GM12878 (cell line): ENCODE data around the gene RYK. TPM values are rescaled to one million over a fixed set of nuclear protein-coding genes. Genes with fewer than 3 reads are reported as not detected.

Source experiments
- ATAC-seq: fragments of 200-7000 bp; cut with Tn5 transposase; 3 replicates; pipeline ENCODE4 v1.9.1; 2020; ENCODE audit warnings: mild to moderate bottlenecking, moderate library complexity
- BruUV-seq: library from RNA; stranded (reverse); fragments of 400-500 nt; replicated peaks from 2 replicates; lab custom pipeline; 2021; lab: Mats Ljungman, UMichigan
- CTCF ChIA-PET: fragments of 300-600 bp; sonication (Branson Sonifier 250); formaldehyde crosslinking; extraction: SDS; loops from one replicate; lab custom pipeline; 2021; ENCODE audit warnings: inconsistent platforms; lab: Yijun Ruan, JAX
- POLR2A ChIA-PET: fragments of 350-600 bp; formaldehyde crosslinking; extraction: SDS; loops from one replicate; lab custom pipeline; 2021; ENCODE audit warnings: inconsistent platforms; lab: Charles Lee
- RAD21 ChIA-PET: fragments of 300-600 bp; sonication (Branson Sonifier 250); formaldehyde crosslinking; loops from one replicate; lab custom pipeline; 2023; ENCODE audit warnings: antibody characterized with exemption; ENCODE audit not compliant: unreplicated experiment; lab: Charles Lee
- SMC1A ChIA-PET: fragments of 300-600 bp; sonication (Branson Sonifier 250); formaldehyde crosslinking; loops from one replicate; lab custom pipeline; 2023; ENCODE audit not compliant: unreplicated experiment, uncharacterized antibody; lab: Charles Lee
- DNase-seq: peaks from one replicate; pipeline ENCODE4 v3.0.0-alpha.2; 2011; ENCODE audit warnings: low read depth, low spot score
- FAIRE-seq: peaks from 3 replicates; lab custom pipeline; 2011; peaks lifted over from hg19 to GRCh38; lab: Jason Lieb, UNC
- H2AFZ ChIP-seq: 2 replicates; pipeline ENCODE4 v1.6.0; 2011; ENCODE audit warnings: low read depth, low read length, control low read depth; ENCODE audit not compliant: control insufficient read depth
- H3K27ac ChIP-seq: 2 replicates; pipeline ENCODE4 v1.5.1; 2011; ENCODE audit warnings: control low read depth; ENCODE audit not compliant: control insufficient read depth, insufficient read depth
- H3K27me3 ChIP-seq, 2 experiments: replicated peaks in 1 of 2; 2 replicates each; pipeline versions ENCODE4 v1.6.0 to v1.6.1; 2011; ENCODE audit warnings: low read length in 1 of 2; ENCODE audit not compliant: control insufficient read depth in 2 of 2, insufficient read depth in 2 of 2
- H3K36me3 ChIP-seq, 2 experiments: 2 replicates each; pipeline ENCODE4 v1.5.1; 2011; ENCODE audit warnings: low read length in 1 of 2; ENCODE audit not compliant: control insufficient read depth in 2 of 2, insufficient read depth in 2 of 2
- H3K4me1 ChIP-seq: 2 replicates; pipeline ENCODE4 v1.6.1; 2011; ENCODE audit warnings: mild to moderate bottlenecking, low read length, moderate library complexity, mixed read lengths; ENCODE audit not compliant: control insufficient read depth, insufficient read depth
- H3K4me2 ChIP-seq: 2 replicates; pipeline ENCODE4 v1.6.0; 2011; ENCODE audit warnings: control low read depth; ENCODE audit not compliant: control insufficient read depth, insufficient read depth
- H3K4me3 ChIP-seq: fragments of 200-600 bp; sonication (generic); 2 replicates; pipeline ENCODE4 v1.5.1; 2016
- H3K79me2 ChIP-seq: 2 replicates; pipeline ENCODE4 v1.6.0; 2011; ENCODE audit warnings: low read length; ENCODE audit not compliant: control insufficient read depth, insufficient read depth
- H3K9ac ChIP-seq: 2 replicates; pipeline ENCODE4 v1.8.0; 2011; ENCODE audit warnings: low read length, control low read depth, mixed read lengths; ENCODE audit not compliant: control insufficient read depth, insufficient read depth
- H3K9me3 ChIP-seq: replicated peaks from 3 replicates; pipeline ENCODE4 v1.5.1; 2011; ENCODE audit warnings: mild to moderate bottlenecking, low read length; ENCODE audit not compliant: control insufficient read depth, insufficient read depth
- H4K20me1 ChIP-seq: 2 replicates; pipeline ENCODE4 v1.6.0; 2011; ENCODE audit not compliant: control insufficient read depth, insufficient read depth
- ATF3 ChIP-seq: IDR thresholded peaks from 2 replicates; pipeline ENCODE4 v1.6.1; 2011; ENCODE audit warnings: low read depth, mild to moderate bottlenecking, low read length, moderate library complexity, borderline replicate concordance; ENCODE audit errors: extremely low read depth
- BHLHE40 ChIP-seq, 2 experiments: fragments of 450-650 bp in 1 of 2; IDR thresholded peaks; 2 replicates each; pipeline ENCODE4 v1.6.1; 2011 to 2017; ENCODE audit warnings: low read depth in 2 of 2, borderline replicate concordance in 1 of 2, improper control_type of control experiment in 1 of 2, low read length in 1 of 2, mild to moderate bottlenecking in 1 of 2
- CBFB ChIP-seq: IDR thresholded peaks from 2 replicates; pipeline ENCODE4 v1.6.1; 2016; ENCODE audit warnings: antibody characterized with exemption, low read depth
- EP300 ChIP-seq, 2 experiments: fragments of 150-350 bp in 1 of 2; IDR thresholded peaks; 2 replicates each; pipeline ENCODE4 v1.6.1; 2011 to 2012; ENCODE audit warnings: low read depth in 2 of 2, low read length in 2 of 2, borderline replicate concordance in 1 of 2, improper control_type of control experiment in 1 of 2, inconsistent platforms in 1 of 2; ENCODE audit not compliant: control insufficient read depth in 1 of 2
- ESRRA ChIP-seq: IDR thresholded peaks from 2 replicates; pipeline ENCODE4 v1.6.1; 2012; ENCODE audit warnings: mild to moderate bottlenecking, low read length, improper control_type of control experiment
- IRF4 ChIP-seq: IDR thresholded peaks from 2 replicates; pipeline ENCODE4 v1.6.1; 2011; ENCODE audit warnings: low read depth, low read length
- MEF2B ChIP-seq: fragments of 450-650 bp; IDR thresholded peaks from 2 replicates; pipeline ENCODE4 v1.6.1; 2018; ENCODE audit warnings: mild to moderate bottlenecking, moderate library complexity; ENCODE audit not compliant: partially characterized antibody, poor library complexity, severe bottlenecking
- NFIC ChIP-seq: IDR thresholded peaks from 2 replicates; pipeline ENCODE4 v1.6.1; 2012; ENCODE audit warnings: low read depth, mild to moderate bottlenecking, inconsistent platforms, low read length, moderate library complexity
- SUZ12 ChIP-seq: fragments of 200-600 bp; sonication (generic); IDR thresholded peaks from one replicate; pipeline ENCODE4 v1.6.1; 2018; ENCODE audit warnings: antibody characterized with exemption, mild to moderate bottlenecking; ENCODE audit not compliant: unreplicated experiment
- TAF1 ChIP-seq: IDR thresholded peaks from 2 replicates; pipeline ENCODE4 v1.6.1; 2011; ENCODE audit warnings: mild to moderate bottlenecking, low read depth, low read length, borderline replicate concordance
- TCF7 ChIP-seq: IDR thresholded peaks from 2 replicates; pipeline ENCODE4 v1.6.1; 2014; ENCODE audit warnings: antibody characterized with exemption, borderline replicate concordance
- ZZZ3 ChIP-seq: IDR thresholded peaks from 2 replicates; pipeline ENCODE4 v1.6.1; 2011; ENCODE audit warnings: low read depth; ENCODE audit not compliant: control insufficient read depth, insufficient read length
- WGBS: methylation state at CpG from one replicate; pipeline ENCODE4 v1.1.6; 2016; ENCODE audit warnings: low lambda C conversion rate; ENCODE audit not compliant: insufficient replicate concordance, insufficient coverage; ENCODE audit errors: missing lambda C conversion rate; 5-methylcytosine and 5-hydroxymethylcytosine counted together
- in situ Hi-C: fragments of 300-500 bp; cut with MboI; formaldehyde crosslinking; loops from 9 replicates; pipeline ENCODE4 v1.14.3; 2018; ENCODE audit warnings: mixed read lengths
- intact Hi-C: fragments of 100-400 bp; cut with micrococcal nuclease; formaldehyde crosslinking; loops from one replicate; pipeline ENCODE4 v1.14.2; 2022; ENCODE audit not compliant: unreplicated experiment
- polyA plus RNA-seq, 11 experiments: library from polyadenylated mRNA; depleted of rRNA in 4 of 11; unstranded in 6 of 11; stranded (reverse) in 5 of 11; fragments of >200 nt; fragmentation: Nextera tagmentation in 4 of 11; fragmentation: Illumina TruSeq in 1 of 11; extraction: Ambion mirVana in 4 of 11; extraction: Trizol in 1 of 11; gene quantifications; 1 replicate in 1 of 11; 2 replicates in 10 of 11; pipeline versions ENCODE4 v1.2.1 to v1.2.3, GENCODE V29; 2011 to 2016; ENCODE audit warnings: inconsistent platforms in 2 of 11, missing spikeins in 2 of 11, low read depth in 1 of 11
- total RNA-seq, 4 experiments: library from RNA; depleted of rRNA in 3 of 4; stranded (reverse); fragments of >200 nt in 3 of 4; fragmentation: Illumina TruSeq in 1 of 4; extraction: Trizol in 1 of 4; gene quantifications; 2 replicates each; pipeline versions ENCODE4 v1.2.1 to v1.2.3, GENCODE V29; 2013 to 2021
- TF ChIP-seq, protein P1 (sequence below): fragments of 450-650 bp; IDR thresholded peaks from 2 replicates; pipeline ENCODE4 v1.6.1; 2017; ENCODE audit warnings: mild to moderate bottlenecking
- TF ChIP-seq, protein P2 (sequence below): fragments of 150-350 bp; IDR thresholded peaks from 2 replicates; pipeline ENCODE4 v1.6.1; 2014; ENCODE audit warnings: mild to moderate bottlenecking, low read depth, low read length

The RYK gene
- total and polyA plus RNA-seq, 10 of the 15 experiments (the other 5 are each of a cell fraction or from before 2014, with no cell fraction given): 2.0 to 25.1 (median 11.1) TPM

GRCh38 chr3:134294302-134295280, 43.9 kb upstream of the RYK start:
- Histone ChIP-seq H3K9me3 (peaks cover 7% of the 10 kb centered on the region; the same call in 2 of the 3 replicates), H2AFZ (no peak overlapping the region), H3K9ac (no peak overlapping the region), H4K20me1 (no peaks in the 10 kb centered on the region), H3K79me2 (no peaks in the 10 kb centered on the region), H3K4me1 (peaks cover 11% of the 10 kb centered on the region), H3K27ac (no peak overlapping the region), H3K36me3 (no peaks in the 10 kb centered on the region), H3K4me2 (peak overlapping the region; percentile 62), H3K4me3 (no peak overlapping the region), H3K27me3 (peaks cover 0 to 5% of the 10 kb centered on the region in 2 experiments; a peak in 1 of 4 replicates)
- RAD21 ChIA-PET: interaction anchor here (0.7 kb wide), 1 partner anchor 56 kb away, joined by 3 read pairs; no protein-coding TSS in a partner anchor
- POLR2A ChIA-PET: no interaction called here
- intact Hi-C loops: loop anchor here (5.0 kb wide), 1 partner anchor 42 kb away; the partner anchor contains the start of gene RYK
- no TSS peak for BruUV-seq
- in situ Hi-C loops: no loop called here
- ATAC-seq: peak; percentile 100
- DNase-seq: peak; percentile 75
- WGBS: 6% methylated on average over 5 of the region's 5 CpGs
- peak; percentile 99 for FAIRE-seq
- SMC1A ChIA-PET: interaction anchor here (0.7 to 1.1 kb wide), 3 partner anchors 82 to 189 kb away, joined by 3 to 4 read pairs (median 4); no protein-coding TSS in a partner anchor
- CTCF ChIA-PET: interaction anchor here (1.0 to 3.6 kb wide), 4 partner anchors 13 to 82 kb away, joined by 3 to 10 read pairs (median 4); no protein-coding TSS in a partner anchor
- TF ChIP-seq, protein P1, sequence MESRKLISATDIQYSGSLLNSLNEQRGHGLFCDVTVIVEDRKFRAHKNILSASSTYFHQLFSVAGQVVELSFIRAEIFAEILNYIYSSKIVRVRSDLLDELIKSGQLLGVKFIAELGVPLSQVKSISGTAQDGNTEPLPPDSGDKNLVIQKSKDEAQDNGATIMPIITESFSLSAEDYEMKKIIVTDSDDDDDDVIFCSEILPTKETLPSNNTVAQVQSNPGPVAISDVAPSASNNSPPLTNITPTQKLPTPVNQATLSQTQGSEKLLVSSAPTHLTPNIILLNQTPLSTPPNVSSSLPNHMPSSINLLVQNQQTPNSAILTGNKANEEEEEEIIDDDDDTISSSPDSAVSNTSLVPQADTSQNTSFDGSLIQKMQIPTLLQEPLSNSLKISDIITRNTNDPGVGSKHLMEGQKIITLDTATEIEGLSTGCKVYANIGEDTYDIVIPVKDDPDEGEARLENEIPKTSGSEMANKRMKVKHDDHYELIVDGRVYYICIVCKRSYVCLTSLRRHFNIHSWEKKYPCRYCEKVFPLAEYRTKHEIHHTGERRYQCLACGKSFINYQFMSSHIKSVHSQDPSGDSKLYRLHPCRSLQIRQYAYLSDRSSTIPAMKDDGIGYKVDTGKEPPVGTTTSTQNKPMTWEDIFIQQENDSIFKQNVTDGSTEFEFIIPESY: no peak
- TF ChIP-seq TAF1 (no peak), CBFB (peak; percentile 96), TCF7 (peak; percentile 56; the same call in 1 of the 2 replicates), EP300 (IDR thresholded peaks at IDR 0.05; ENCODE audit: borderline replicate concordance in 1 of 2, control insufficient read depth in 1 of 2, low read depth in 2 of 2, low read length in 2 of 2) (peak; percentile 38 to 51; a peak in 2 of 4 replicates), NFIC (peak; percentile 91), IRF4 (peak; percentile 77), ATF3 (no peak), SUZ12 (no peak), MEF2B (peak; percentile 44), BHLHE40 (IDR thresholded peaks at IDR 0.05; ENCODE audit: borderline replicate concordance in 1 of 2, low read depth in 2 of 2, low read length in 1 of 2) (peak; percentile 78 to 84), ZZZ3 (no peak), ESRRA (no peak)
- TF ChIP-seq, protein P2, sequence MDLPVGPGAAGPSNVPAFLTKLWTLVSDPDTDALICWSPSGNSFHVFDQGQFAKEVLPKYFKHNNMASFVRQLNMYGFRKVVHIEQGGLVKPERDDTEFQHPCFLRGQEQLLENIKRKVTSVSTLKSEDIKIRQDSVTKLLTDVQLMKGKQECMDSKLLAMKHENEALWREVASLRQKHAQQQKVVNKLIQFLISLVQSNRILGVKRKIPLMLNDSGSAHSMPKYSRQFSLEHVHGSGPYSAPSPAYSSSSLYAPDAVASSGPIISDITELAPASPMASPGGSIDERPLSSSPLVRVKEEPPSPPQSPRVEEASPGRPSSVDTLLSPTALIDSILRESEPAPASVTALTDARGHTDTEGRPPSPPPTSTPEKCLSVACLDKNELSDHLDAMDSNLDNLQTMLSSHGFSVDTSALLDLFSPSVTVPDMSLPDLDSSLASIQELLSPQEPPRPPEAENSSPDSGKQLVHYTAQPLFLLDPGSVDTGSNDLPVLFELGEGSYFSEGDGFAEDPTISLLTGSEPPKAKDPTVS: no peak
